IMR-90 (cell line): ENCODE measurements around the gene SEC22A. TPM values are rescaled to one million over a fixed set of nuclear protein-coding genes. Genes with fewer than 3 reads are reported as not detected.

ENCODE experiments used
- ATAC-seq: fragments of 200-7000 bp; cut with Tn5 transposase; 2 replicates; pipeline ENCODE4 v1.9.1; 2020; ENCODE audit warnings: low read depth, mild to moderate bottlenecking, moderate library complexity
- BruUV-seq: library from RNA; stranded (reverse); fragments of 400-500 nt; replicated peaks from 2 replicates; lab custom pipeline; 2021; lab: Mats Ljungman, UMichigan
- CTCF ChIA-PET: fragments of 300-600 bp; formaldehyde crosslinking; extraction: SDS; loops from one replicate; lab custom pipeline; 2021; ENCODE audit warnings: antibody characterized with exemption; lab: Yijun Ruan, JAX
- POLR2A ChIA-PET: fragments of 300-600 bp; sonication (Branson Sonifier 250); formaldehyde crosslinking; loops from one replicate; lab custom pipeline; 2022; ENCODE audit warnings: antibody characterized with exemption; ENCODE audit not compliant: unreplicated experiment; lab: Charles Lee
- DNase-seq: peaks from one replicate; pipeline ENCODE4 v3.0.0; 2013
- H2AFZ ChIP-seq: replicated peaks from 2 replicates; pipeline ENCODE3; 2013; ENCODE audit warnings: low read length, mild to moderate bottlenecking; ENCODE audit not compliant: poor library complexity
- H2AK5ac ChIP-seq: 2 replicates; pipeline ENCODE4 v1.6.1; 2013; ENCODE audit warnings: low read depth, low read length, inconsistent platforms
- H2AK9ac ChIP-seq: replicated peaks from 2 replicates; pipeline ENCODE3; 2013; ENCODE audit warnings: mild to moderate bottlenecking, low read depth, low read length, moderate library complexity; ENCODE audit not compliant: poor library complexity
- H2BK120ac ChIP-seq: 2 replicates; pipeline ENCODE4 v1.6.1; 2013; ENCODE audit warnings: low read depth, low read length, inconsistent platforms
- H2BK15ac ChIP-seq: 3 replicates; pipeline ENCODE4 v1.6.1; 2013; ENCODE audit warnings: low read depth, low read length, inconsistent platforms
- H2BK20ac ChIP-seq: 2 replicates; pipeline ENCODE4 v1.6.1; 2013; ENCODE audit warnings: low read depth, mild to moderate bottlenecking, inconsistent platforms, low read length, moderate library complexity
- H2BK5ac ChIP-seq: 2 replicates; pipeline ENCODE4 v1.6.1; 2013; ENCODE audit warnings: mild to moderate bottlenecking, low read depth, low read length, inconsistent platforms; ENCODE audit not compliant: poor library complexity, severe bottlenecking
- H3K14ac ChIP-seq: replicated peaks from 2 replicates; pipeline ENCODE4 v1.6.1; 2013; ENCODE audit warnings: low read depth, low read length, inconsistent platforms
- H3K18ac ChIP-seq: 2 replicates; pipeline ENCODE4 v1.6.1; 2013; ENCODE audit warnings: low read depth, low read length, control low read depth
- H3K23ac ChIP-seq: 2 replicates; pipeline ENCODE4 v1.6.1; 2013; ENCODE audit warnings: low read depth, low read length, inconsistent platforms
- H3K27ac ChIP-seq: 2 replicates; pipeline ENCODE4 v1.5.1; 2013; ENCODE audit warnings: mild to moderate bottlenecking, control low read depth, low read length; ENCODE audit not compliant: insufficient read depth
- H3K27me3 ChIP-seq: 2 replicates; pipeline ENCODE4 v1.6.1; 2013; ENCODE audit warnings: low read length; ENCODE audit not compliant: control insufficient read depth, insufficient read depth
- H3K36me3 ChIP-seq: 2 replicates; pipeline ENCODE4 v1.6.1; 2013; ENCODE audit warnings: low read length, mixed read lengths; ENCODE audit not compliant: control insufficient read depth, insufficient read depth
- H3K4ac ChIP-seq: 2 replicates; pipeline ENCODE4 v1.6.1; 2013; ENCODE audit warnings: low read depth, low read length, inconsistent platforms
- H3K4me1 ChIP-seq: 2 replicates; pipeline ENCODE4 v1.6.1; 2013; ENCODE audit warnings: low read length, mixed read lengths; ENCODE audit not compliant: control insufficient read depth, insufficient read depth
- H3K4me2 ChIP-seq: 2 replicates; pipeline ENCODE4 v1.6.1; 2013; ENCODE audit warnings: low read depth, mild to moderate bottlenecking, control low read depth, low read length, moderate library complexity
- H3K4me3 ChIP-seq: 2 replicates; pipeline ENCODE4 v1.5.1; 2013; ENCODE audit warnings: low read depth, mild to moderate bottlenecking, control low read depth, low read length, moderate library complexity; ENCODE audit not compliant: insufficient read depth
- H3K56ac ChIP-seq: 2 replicates; pipeline ENCODE4 v1.6.1; 2013; ENCODE audit warnings: low read length, inconsistent platforms; ENCODE audit not compliant: insufficient read depth; ENCODE audit errors: extremely low read depth
- H3K79me1 ChIP-seq, 2 experiments: 2 replicates each; pipeline ENCODE4 v1.6.1; 2013; ENCODE audit warnings: low read length in 2 of 2, inconsistent platforms in 1 of 2, low read depth in 1 of 2
- H3K9ac ChIP-seq: 2 replicates; pipeline ENCODE4 v1.6.1; 2013; ENCODE audit warnings: low read depth, low read length, control low read depth
- H3K9me1 ChIP-seq: 2 replicates; pipeline ENCODE4 v1.6.1; 2013; ENCODE audit warnings: low read length, inconsistent platforms; ENCODE audit not compliant: insufficient read depth
- H3K9me3 ChIP-seq: 2 replicates; pipeline ENCODE4 v1.6.1; 2013; ENCODE audit warnings: low read length; ENCODE audit not compliant: control insufficient read depth, insufficient read depth
- H4K20me1 ChIP-seq: 2 replicates; pipeline ENCODE4 v1.6.1; 2013; ENCODE audit warnings: low read length, inconsistent platforms; ENCODE audit not compliant: insufficient read depth
- H4K5ac ChIP-seq: 2 replicates; pipeline ENCODE4 v1.6.1; 2013; ENCODE audit warnings: mild to moderate bottlenecking, low read depth, low read length, control low read depth
- H4K8ac ChIP-seq, 2 experiments: 2 replicates each; pipeline ENCODE4 v1.6.1; 2013; ENCODE audit warnings: low read depth in 2 of 2, low read length in 2 of 2, control low read depth in 1 of 2, inconsistent platforms in 1 of 2
- H4K91ac ChIP-seq: 2 replicates; pipeline ENCODE4 v1.6.1; 2013; ENCODE audit warnings: low read depth, low read length, inconsistent platforms; ENCODE audit not compliant: insufficient read depth
- BHLHE40 ChIP-seq: fragments of 150-350 bp; IDR thresholded peaks from 2 replicates; pipeline ENCODE4 v1.6.1; 2016; ENCODE audit warnings: mild to moderate bottlenecking, low read depth, low read length
- CEBPB ChIP-seq: IDR thresholded peaks from 2 replicates; pipeline ENCODE4 v1.6.1; 2012; ENCODE audit warnings: low read depth, low read length, improper control_type of control experiment
- CHD1 ChIP-seq: IDR thresholded peaks from 2 replicates; pipeline ENCODE4 v1.6.1; 2012; ENCODE audit warnings: low read depth, low read length, improper control_type of control experiment
- CTCF ChIP-seq: conservative IDR thresholded peaks from 2 replicates; pipeline ENCODE4 v1.5.1; 2012; ENCODE audit warnings: mild to moderate bottlenecking, low read depth, low read length, improper control_type of control experiment
- ELK1 ChIP-seq: fragments of 150-350 bp; IDR thresholded peaks from 2 replicates; pipeline ENCODE4 v1.6.1; 2016; ENCODE audit warnings: low read depth, mild to moderate bottlenecking, low read length, moderate library complexity, borderline replicate concordance
- FOS ChIP-seq: fragments of 150-350 bp; IDR thresholded peaks from 2 replicates; pipeline ENCODE4 v1.6.1; 2016; ENCODE audit warnings: low read depth, low read length
- MAFK ChIP-seq: IDR thresholded peaks from 2 replicates; pipeline ENCODE4 v1.6.1; 2012; ENCODE audit warnings: low read depth, low read length, improper control_type of control experiment
- MAZ ChIP-seq: IDR thresholded peaks from 2 replicates; pipeline ENCODE4 v1.6.1; 2012; ENCODE audit warnings: low read depth, mild to moderate bottlenecking, low read length, improper control_type of control experiment, moderate library complexity, borderline replicate concordance
- NFE2L2 ChIP-seq: fragments of 150-350 bp; IDR thresholded peaks from 2 replicates; pipeline ENCODE4 v1.6.1; 2016; ENCODE audit warnings: low read depth, mild to moderate bottlenecking, low read length
- POLR2A ChIP-seq: IDR thresholded peaks from 2 replicates; pipeline ENCODE4 v1.6.1; 2012; ENCODE audit warnings: mild to moderate bottlenecking, low read depth, low read length
- RAD21 ChIP-seq: IDR thresholded peaks from 2 replicates; pipeline ENCODE4 v1.6.1; 2012; ENCODE audit warnings: low read length, improper control_type of control experiment
- RCOR1 ChIP-seq: IDR thresholded peaks from 2 replicates; pipeline ENCODE4 v1.6.1; 2012; ENCODE audit warnings: mild to moderate bottlenecking, low read length, improper control_type of control experiment; ENCODE audit not compliant: insufficient replicate concordance
- SMC3 ChIP-seq: fragments of 150-350 bp; IDR thresholded peaks from 2 replicates; pipeline ENCODE4 v1.6.1; 2016; ENCODE audit warnings: low read depth, mild to moderate bottlenecking, antibody characterized with exemption, low read length, moderate library complexity
- USF2 ChIP-seq: fragments of 150-350 bp; IDR thresholded peaks from 2 replicates; pipeline ENCODE4 v1.6.1; 2017; ENCODE audit warnings: mild to moderate bottlenecking, antibody characterized with exemption, low read length, low read depth
- WGBS, 2 experiments: methylation state at CpG; one replicate each; pipeline versions ENCODE4 v1.1.5 to v1.1.7; 2013; ENCODE audit warnings: missing lambda C conversion rate in 2 of 2; ENCODE audit not compliant: insufficient read length in 1 of 2; ENCODE audit errors: extremely low coverage in 2 of 2; 5-methylcytosine and 5-hydroxymethylcytosine counted together
- dilution Hi-C: fragments of 300-500 bp; cut with HindIII; formaldehyde crosslinking; loops from one replicate; pipeline ENCODE4 v1.14.3; 2018; ENCODE audit warnings: low sequenced_read_pairs; ENCODE audit not compliant: unreplicated experiment
- in situ Hi-C: fragments of 300-500 bp; cut with MboI; formaldehyde crosslinking; loops from 3 replicates; pipeline ENCODE4 v1.14.3; 2019; ENCODE audit warnings: low sequenced_read_pairs, inconsistent platforms, mixed read lengths
- intact Hi-C: fragments of 100-400 bp; cut with micrococcal nuclease; formaldehyde crosslinking; loops from 2 replicates; pipeline ENCODE4 v1.10.0; 2022
- polyA plus RNA-seq, 3 experiments: library from polyadenylated mRNA; depleted of rRNA; stranded (reverse); fragments of >200 nt; gene quantifications; 2 replicates each; pipeline ENCODE4 v1.2.3, GENCODE V29; 2012; ENCODE audit warnings: low replicate concordance in 1 of 3
- total RNA-seq: library from RNA; depleted of rRNA; stranded (reverse); fragments of >200 nt; gene quantifications from 2 replicates; pipeline ENCODE4 v1.2.3, GENCODE V29; 2012

SEC22A gene
- total and polyA plus RNA-seq, 2 of the 4 experiments (the other 2 are of a cell fraction) = 17.5 to 36.0 TPM

DNA sequence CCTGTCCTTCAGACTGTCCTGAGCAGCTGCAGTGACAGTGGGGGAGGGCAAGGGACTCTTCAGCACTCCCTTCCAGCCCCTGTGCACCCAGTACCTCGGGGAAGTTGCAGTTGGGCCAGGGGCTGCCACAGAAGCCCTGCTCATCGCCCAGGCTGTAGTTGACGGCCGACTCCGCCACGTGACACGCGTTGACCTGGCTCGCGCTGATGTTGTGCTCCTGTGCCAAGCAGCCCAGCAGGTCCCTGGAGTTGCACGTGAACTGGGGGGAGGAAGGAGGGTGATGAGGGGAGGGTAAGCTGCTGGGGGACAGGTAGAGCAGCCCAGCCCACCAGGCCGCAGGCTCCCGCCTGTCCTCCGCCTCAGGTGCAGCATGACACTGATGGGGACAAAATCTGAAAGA is 101.2 kb downstream of the SEC22A start (continued):
- TF ChIP-seq USF2 (no peak), BHLHE40 (no peak)

GRCh38 chr3:123303976-123304560 is 102.3 kb downstream of the SEC22A start:
- dilution Hi-C loops = no loop called here
- ChIA-PET CTCF (no interaction called here), POLR2A (no interaction called here)
- Histone ChIP-seq H2AK5ac (no peak overlapping the region), H2BK15ac (no peak overlapping the region), H3K4ac (no peak overlapping the region), H3K27ac (no peak overlapping the region), H3K9me1 (no peaks in the 10 kb centered on the region), H3K27me3 (peaks cover 26% of the 10 kb centered on the region), H4K5ac (no peak overlapping the region), H2BK5ac (no peak overlapping the region), H4K8ac (no peak overlapping the region), H3K4me2 (no peak overlapping the region), H2BK120ac (no peak overlapping the region), H3K23ac (no peak overlapping the region), H3K36me3 (no peaks in the 10 kb centered on the region), H3K56ac (no peak overlapping the region), H2AFZ (no peak overlapping the region), H2AK9ac (no peak overlapping the region), H3K4me1 (no peaks in the 10 kb centered on the region), H3K9me3 (no peaks in the 10 kb centered on the region; the same call in 1 of the 2 replicates), H3K14ac (no peak overlapping the region), H3K4me3 (no peak overlapping the region), H3K9ac (no peak overlapping the region), H3K79me1 (no peaks in the 10 kb centered on the region), H4K91ac (no peak overlapping the region), H2BK20ac (no peak overlapping the region), H4K20me1 (no peaks in the 10 kb centered on the region), H3K18ac (no peak overlapping the region)
- 66% methylated on average over 5 of the region's 15 CpGs; no CpG with 5 or more reads in 1 of the 2 experiments for WGBS, 2 experiments
- BruUV-seq = no TSS peak
- no peak for DNase-seq
- in situ Hi-C loops = no loop called here
- intact Hi-C loops = no loop called here
- ATAC-seq = no peak
- TF ChIP-seq RAD21 (no peak), ELK1 (no peak), SMC3 (no peak), CEBPB (no peak), RCOR1 (no peak), BHLHE40 (no peak), POLR2A (no peak), FOS (no peak), MAFK (no peak), NFE2L2 (no peak), CHD1 (no peak), CTCF (no peak), MAZ (no peak)
